ENCODE results near the gene RCAN1.

RCAN1 gene

GRCh38 chr21:34650861-34651431 lies 36.0 kb upstream of the RCAN1 start:
- H3K4ac ChIP-seq (ENCODE audit: low read depth, low read length) = no peak overlapping the region
- H4K91ac ChIP-seq (ENCODE audit: low read depth, low read length) = no peak overlapping the region
- no peaks in the 10 kb centered on the region for H3K36me3 ChIP-seq (ENCODE audit: control insufficient read depth in 1 of 2, insufficient read depth in 2 of 2, low read length in 2 of 2)
- H4K8ac ChIP-seq (ENCODE audit: low read depth, low read length) = no peak overlapping the region
- no peak overlapping the region for H2AFZ ChIP-seq (ENCODE audit: insufficient read depth, low read length, poor library complexity)
- no peaks in the 10 kb centered on the region for H3K4me1 ChIP-seq (ENCODE audit: control insufficient read depth in 1 of 2, insufficient read depth in 2 of 2, low read length in 2 of 2)
- no peak overlapping the region for H4K12ac ChIP-seq (ENCODE audit: low read depth, low read length)
- WGBS (ENCODE audit: extremely low coverage, insufficient coverage, insufficient read length) = no CpG with 5 or more reads among the region's 1 CpG
- H3K27me3 ChIP-seq (ENCODE audit: insufficient read depth, low read length) = no peaks in the 10 kb centered on the region
- H3K18ac ChIP-seq (ENCODE audit: low read length) = no peak overlapping the region
- H3K27ac ChIP-seq (ENCODE audit: low read depth, low read length) = no peak overlapping the region
- no peak overlapping the region for H2BK5ac ChIP-seq (ENCODE audit: low read depth, low read length, poor library complexity)
- H3K23ac ChIP-seq (ENCODE audit: low read length) = no peak overlapping the region
- no peak overlapping the region for H3K4me3 ChIP-seq (ENCODE audit: low read depth, low read length)
- H2AK5ac ChIP-seq (ENCODE audit: low read length) = no peak overlapping the region
- no peak overlapping the region for H3K4me2 ChIP-seq (ENCODE audit: low read length)
- no peaks in the 10 kb centered on the region for H3K79me1 ChIP-seq (ENCODE audit: low read length)
- no peak overlapping the region for H2BK120ac ChIP-seq (ENCODE audit: insufficient read depth, low read length, poor library complexity)
- H3K9me3 ChIP-seq (ENCODE audit: insufficient read depth, low read depth, low read length) = peaks cover 2% of the 10 kb centered on the region
- DNase-seq = no peak
- H3K9ac ChIP-seq (ENCODE audit: low read length) = no peak overlapping the region
- H3K79me2 ChIP-seq (ENCODE audit: control insufficient read depth, insufficient read depth, low read length, poor library complexity) = no peaks in the 10 kb centered on the region
- H3K14ac ChIP-seq (ENCODE audit: low read length) = no peak overlapping the region
- no peak overlapping the region for H2BK12ac ChIP-seq (ENCODE audit: low read length)

GRCh38 chr21:34649400-34649799 lies 34.5 kb upstream of the RCAN1 start:
- no CpG with 5 or more reads among the region's 3 CpGs for WGBS (ENCODE audit: extremely low coverage, insufficient coverage, insufficient read length)
- H4K91ac ChIP-seq (ENCODE audit: low read depth, low read length) = no peak overlapping the region
- H3K79me1 ChIP-seq (ENCODE audit: low read length) = no peaks in the 10 kb centered on the region
- H3K4me1 ChIP-seq (ENCODE audit: control insufficient read depth in 1 of 2, insufficient read depth in 2 of 2, low read length in 2 of 2) = no peaks in the 10 kb centered on the region
- H3K9me3 ChIP-seq (ENCODE audit: insufficient read depth, low read depth, low read length) = peaks cover 2% of the 10 kb centered on the region
- no peak overlapping the region for H3K4ac ChIP-seq (ENCODE audit: low read depth, low read length)
- H3K23ac ChIP-seq (ENCODE audit: low read length) = no peak overlapping the region
- H2AFZ ChIP-seq (ENCODE audit: insufficient read depth, low read length, poor library complexity) = no peak overlapping the region
- H3K27me3 ChIP-seq (ENCODE audit: insufficient read depth, low read length) = no peaks in the 10 kb centered on the region
- H4K8ac ChIP-seq (ENCODE audit: low read depth, low read length) = no peak overlapping the region
- H3K4me2 ChIP-seq (ENCODE audit: low read length) = no peak overlapping the region
- H2BK5ac ChIP-seq (ENCODE audit: low read depth, low read length, poor library complexity) = no peak overlapping the region
- no peak overlapping the region for H2BK12ac ChIP-seq (ENCODE audit: low read length)
- H2AK5ac ChIP-seq (ENCODE audit: low read length) = no peak overlapping the region
- H3K79me2 ChIP-seq (ENCODE audit: control insufficient read depth, insufficient read depth, low read length, poor library complexity) = no peaks in the 10 kb centered on the region
- H3K9ac ChIP-seq (ENCODE audit: low read length) = no peak overlapping the region
- no peaks in the 10 kb centered on the region for H3K36me3 ChIP-seq (ENCODE audit: control insufficient read depth in 1 of 2, insufficient read depth in 2 of 2, low read length in 2 of 2)
- no peak overlapping the region for H3K18ac ChIP-seq (ENCODE audit: low read length)
- H3K4me3 ChIP-seq (ENCODE audit: low read depth, low read length) = no peak overlapping the region
- no peak overlapping the region for H4K12ac ChIP-seq (ENCODE audit: low read depth, low read length)
- H2BK120ac ChIP-seq (ENCODE audit: insufficient read depth, low read length, poor library complexity) = no peak overlapping the region
- no peak for DNase-seq
- no peak overlapping the region for H3K14ac ChIP-seq (ENCODE audit: low read length)
- H3K27ac ChIP-seq (ENCODE audit: low read depth, low read length) = no peak overlapping the region

GRCh38 chr21:34648739-34649297 lies 33.9 kb upstream of the RCAN1 start:
- no peaks in the 10 kb centered on the region for H3K79me1 ChIP-seq (ENCODE audit: low read length)
- no peaks in the 10 kb centered on the region for H3K79me2 ChIP-seq (ENCODE audit: control insufficient read depth, insufficient read depth, low read length, poor library complexity)
- H3K4ac ChIP-seq (ENCODE audit: low read depth, low read length) = no peak overlapping the region
- H3K36me3 ChIP-seq (ENCODE audit: control insufficient read depth in 1 of 2, insufficient read depth in 2 of 2, low read length in 2 of 2) = no peaks in the 10 kb centered on the region
- H4K8ac ChIP-seq (ENCODE audit: low read depth, low read length) = no peak overlapping the region
- no peaks in the 10 kb centered on the region for H3K27me3 ChIP-seq (ENCODE audit: insufficient read depth, low read length)
- H2BK120ac ChIP-seq (ENCODE audit: insufficient read depth, low read length, poor library complexity) = no peak overlapping the region
- H3K9ac ChIP-seq (ENCODE audit: low read length) = no peak overlapping the region
- H2BK5ac ChIP-seq (ENCODE audit: low read depth, low read length, poor library complexity) = no peak overlapping the region
- H3K4me2 ChIP-seq (ENCODE audit: low read length) = no peak overlapping the region
- no peak for DNase-seq
- H3K4me1 ChIP-seq (ENCODE audit: control insufficient read depth in 1 of 2, insufficient read depth in 2 of 2, low read length in 2 of 2) = no peaks in the 10 kb centered on the region
- H4K12ac ChIP-seq (ENCODE audit: low read depth, low read length) = no peak overlapping the region
- H3K23ac ChIP-seq (ENCODE audit: low read length) = no peak overlapping the region
- H3K9me3 ChIP-seq (ENCODE audit: insufficient read depth, low read depth, low read length) = peaks cover 2% of the 10 kb centered on the region
- H3K4me3 ChIP-seq (ENCODE audit: low read depth, low read length) = no peak overlapping the region
- no peak overlapping the region for H2AFZ ChIP-seq (ENCODE audit: insufficient read depth, low read length, poor library complexity)
- no peak overlapping the region for H2AK5ac ChIP-seq (ENCODE audit: low read length)
- H3K18ac ChIP-seq (ENCODE audit: low read length) = no peak overlapping the region
- no peak overlapping the region for H3K14ac ChIP-seq (ENCODE audit: low read length)
- H2BK12ac ChIP-seq (ENCODE audit: low read length) = no peak overlapping the region
- no peak overlapping the region for H4K91ac ChIP-seq (ENCODE audit: low read depth, low read length)
- no CpG with 5 or more reads among the region's 6 CpGs for WGBS (ENCODE audit: extremely low coverage, insufficient coverage, insufficient read length)
- no peak overlapping the region for H3K27ac ChIP-seq (ENCODE audit: low read depth, low read length)

- Histone ChIP-seq H4K91ac (ENCODE audit: low read depth, low read length) (no peak overlapping the region), H3K4ac (ENCODE audit: low read depth, low read length) (no peak overlapping the region), H2BK12ac (ENCODE audit: low read length) (no peak overlapping the region), H3K23ac (ENCODE audit: low read length) (no peak overlapping the region), H3K14ac (ENCODE audit: low read length) (no peak overlapping the region), H3K18ac (ENCODE audit: low read length) (no peak overlapping the region), H2AFZ (ENCODE audit: insufficient read depth, low read length, poor library complexity) (no peak overlapping the region), H3K27me3 (ENCODE audit: insufficient read depth, low read length) (no peaks in the 10 kb centered on the region), H4K12ac (ENCODE audit: low read depth, low read length) (no peak overlapping the region), H3K27ac (ENCODE audit: low read depth, low read length) (no peak overlapping the region), H3K79me2 (ENCODE audit: control insufficient read depth, insufficient read depth, low read length, poor library complexity) (no peaks in the 10 kb centered on the region), H3K4me1 (ENCODE audit: control insufficient read depth in 1 of 2, insufficient read depth in 2 of 2, low read length in 2 of 2) (no peaks in the 10 kb centered on the region), H3K36me3 (ENCODE audit: control insufficient read depth in 1 of 2, insufficient read depth in 2 of 2, low read length in 2 of 2) (no peaks in the 10 kb centered on the region), H2BK120ac (ENCODE audit: insufficient read depth, low read length, poor library complexity) (no peak overlapping the region), H3K4me3 (ENCODE audit: low read depth, low read length) (no peak overlapping the region), H3K4me2 (ENCODE audit: low read length) (no peak overlapping the region), H2BK5ac (ENCODE audit: low read depth, low read length, poor library complexity) (no peak overlapping the region), H4K8ac (ENCODE audit: low read depth, low read length) (no peak overlapping the region), H2AK5ac (ENCODE audit: low read length) (no peak overlapping the region), H3K9ac (ENCODE audit: low read length) (no peak overlapping the region), H3K79me1 (ENCODE audit: low read length) (no peaks in the 10 kb centered on the region), H3K9me3 (ENCODE audit: insufficient read depth, low read depth, low read length) (peaks cover 2% of the 10 kb centered on the region)
- WGBS (ENCODE audit: extremely low coverage, insufficient coverage, insufficient read length) = no CpG with 5 or more reads among the region's 6 CpGs
- no peak for DNase-seq
Measured at GRCh38 chr21:34647555-34647954, 32.6 kb upstream of the RCAN1 start.

Measured in trophoblast cell (in vitro differentiated cells and primary cell).